K562 (cell line): ENCODE results near the gene WDR18. TPM values are rescaled to one million over a fixed set of nuclear protein-coding genes. Genes with fewer than 3 reads are reported as not detected.
A peak's percentile ranks its signal among the peaks of the same experiment; 100 is the strongest.

ENCODE experiments used
- ATAC-seq: fragments of 200-7000 bp; cut with Tn5 transposase; 3 replicates; pipeline ENCODE4 v1.9.1; 2020; ENCODE audit warnings: moderate library complexity
- BruUV-seq: library from RNA; stranded (reverse); fragments of 400-500 nt; replicated peaks from 2 replicates; lab custom pipeline; 2021; lab: Mats Ljungman, UMichigan
- CTCF ChIA-PET: fragments of 300-600 bp; formaldehyde crosslinking; extraction: SDS; loops from one replicate; lab custom pipeline; 2021; ENCODE audit warnings: low intra/inter-chr PET ratio; lab: Yijun Ruan, JAX
- POLR2A ChIA-PET: fragments of 300-600, 350-650 bp; sonication (Branson Sonifier 250); formaldehyde crosslinking; extraction: SDS; loops from one replicate; lab custom pipeline; 2021; ENCODE audit warnings: antibody characterized with exemption, inconsistent platforms; lab: Yijun Ruan, JAX
- DNase-seq, 4 experiments: peaks; one replicate each; pipeline versions ENCODE4 v3.0.0 to v3.0.0-alpha.2; 2011 to 2018; ENCODE audit warnings: low spot score in 3 of 4, mixed read lengths in 3 of 4; ENCODE audit errors: extremely low read depth in 1 of 4
- FAIRE-seq: peaks from 2 replicates; lab custom pipeline; 2011; peaks lifted over from hg19 to GRCh38; lab: Jason Lieb, UNC
- H2AFZ ChIP-seq: 2 replicates; pipeline ENCODE4 v1.6.0; 2011; ENCODE audit warnings: low read depth, low read length, control low read depth, inconsistent platforms
- H3K27ac ChIP-seq: fragments of 200-600 bp; 3 replicates; pipeline ENCODE4 v1.8.0; 2011; ENCODE audit warnings: low read depth, mild to moderate bottlenecking, control low read depth, inconsistent platforms, low read length, moderate library complexity, mixed read lengths; ENCODE audit errors: extremely low read depth
- H3K27me3 ChIP-seq, 2 experiments: fragments of 300-600 bp in 1 of 2; 2 replicates in 1 of 2; 3 replicates in 1 of 2; pipeline versions ENCODE4 v1.6.0 to v1.8.0; 2011; ENCODE audit warnings: inconsistent platforms in 2 of 2, low read length in 2 of 2, mild to moderate bottlenecking in 1 of 2, mixed read lengths in 1 of 2, moderate library complexity in 1 of 2; ENCODE audit not compliant: control insufficient read depth in 2 of 2, insufficient read depth in 2 of 2
- H3K36me3 ChIP-seq: fragments of 300-600 bp; 3 replicates; pipeline ENCODE4 v1.8.0; 2011; ENCODE audit warnings: mild to moderate bottlenecking, low read length, inconsistent platforms; ENCODE audit not compliant: control insufficient read depth, insufficient read depth
- H3K4me1 ChIP-seq, 2 experiments: fragments of 200-600 bp in 1 of 2; replicated peaks in 1 of 2; 2 replicates in 1 of 2; 3 replicates in 1 of 2; pipeline versions ENCODE4 v1.5.1 to v1.8.0; 2011; ENCODE audit warnings: inconsistent platforms in 2 of 2, low read length in 2 of 2, mild to moderate bottlenecking in 1 of 2, mixed read lengths in 1 of 2, moderate library complexity in 1 of 2; ENCODE audit not compliant: control insufficient read depth in 2 of 2, insufficient read depth in 2 of 2
- H3K4me2 ChIP-seq: 2 replicates; pipeline ENCODE4 v1.6.1; 2011; ENCODE audit warnings: low read length, control low read depth, inconsistent platforms, mixed read lengths; ENCODE audit not compliant: insufficient read depth
- H3K4me3 ChIP-seq: fragments of 200-600 bp; sonication (generic), shearing (Covaris generic); 2 replicates; pipeline ENCODE4 v1.5.1; 2016; ENCODE audit warnings: control low read depth, inconsistent platforms
- H3K79me2 ChIP-seq: fragments of 200-600 bp; 3 replicates; pipeline ENCODE4 v1.8.0; 2011; ENCODE audit warnings: low read length, inconsistent platforms; ENCODE audit not compliant: control insufficient read depth, insufficient read depth
- H3K9ac ChIP-seq, 2 experiments: 2 replicates each; pipeline versions ENCODE4 v1.6.0 to v1.6.1; 2011; ENCODE audit warnings: low read depth in 2 of 2, low read length in 2 of 2, control low read depth in 1 of 2, inconsistent platforms in 1 of 2, mild to moderate bottlenecking in 1 of 2, mixed read lengths in 1 of 2; ENCODE audit not compliant: insufficient read depth in 1 of 2
- H3K9me1 ChIP-seq: one replicate; pipeline ENCODE4 v1.6.0; 2011; ENCODE audit warnings: inconsistent platforms, mild to moderate bottlenecking, low read length, moderate library complexity; ENCODE audit not compliant: control insufficient read depth, insufficient read depth
- H3K9me3 ChIP-seq: replicated peaks from 2 replicates; pipeline ENCODE4 v1.5.1; 2011; ENCODE audit warnings: low read depth, low read length, inconsistent platforms; ENCODE audit not compliant: control insufficient read depth, insufficient read depth
- H4K20me1 ChIP-seq: replicated peaks from 2 replicates; pipeline ENCODE4 v1.6.1; 2011; ENCODE audit warnings: low read length, inconsistent platforms, mixed read lengths; ENCODE audit not compliant: control insufficient read depth, insufficient read depth
- BCOR ChIP-seq: fragments of 450-650 bp; IDR thresholded peaks from 2 replicates; pipeline ENCODE4 v1.6.1; 2016
- CEBPG ChIP-seq, 3 experiments: fragments of 200-800 bp in 1 of 3; sonication (Bioruptor generic) in 1 of 3; sonication (generic) in 1 of 3; formaldehyde crosslinking in 1 of 3; IDR thresholded peaks in 2 of 3; conservative IDR thresholded peaks in 1 of 3; 2 replicates each; pipeline versions ENCODE4 v1.6.1 to v1.8.0; 2016 to 2022; ENCODE audit warnings: missing compliant biosample characterization in 2 of 3, missing genetic modification characterization in 2 of 3, mild to moderate bottlenecking in 1 of 3, missing genetic modification reagents in 1 of 3
- CHAMP1 ChIP-seq: fragments of 450-650 bp; IDR thresholded peaks from 2 replicates; pipeline ENCODE4 v1.6.1; 2016; ENCODE audit warnings: mild to moderate bottlenecking
- ELF2 ChIP-seq: fragments of 250-450 bp; sonication (Bioruptor Pico); IDR thresholded peaks from 2 replicates; pipeline ENCODE4 v1.5.0; 2021; ENCODE audit warnings: mild to moderate bottlenecking
- L3MBTL2 ChIP-seq: fragments of 450-650 bp; IDR thresholded peaks from 2 replicates; pipeline ENCODE4 v1.6.1; 2016; ENCODE audit warnings: mild to moderate bottlenecking, moderate library complexity
- MXD1 ChIP-seq: fragments of 250-450 bp; sonication (Bioruptor Pico); IDR thresholded peaks from 2 replicates; pipeline ENCODE4 v1.8.0; 2021; ENCODE audit warnings: borderline replicate concordance, mild to moderate bottlenecking, moderate library complexity; ENCODE audit not compliant: poor library complexity, severe bottlenecking
- POLR2G ChIP-seq: fragments of 200-400 bp; formaldehyde crosslinking; IDR thresholded peaks from 2 replicates; pipeline ENCODE4 v1.6.1; 2017; ENCODE audit warnings: low read depth, mild to moderate bottlenecking, antibody characterized with exemption, low read length, moderate library complexity
- RBM25 ChIP-seq: fragments of 200-400 bp; formaldehyde crosslinking; IDR thresholded peaks from 2 replicates; pipeline ENCODE4 v1.6.1; 2018; ENCODE audit warnings: low read length, low read depth, moderate library complexity; ENCODE audit not compliant: severe bottlenecking
- YY1 ChIP-seq, 3 experiments: IDR thresholded peaks; 2 replicates each; pipeline ENCODE4 v1.6.1; 2011; ENCODE audit warnings: low read length in 2 of 3, mild to moderate bottlenecking in 2 of 3, moderate library complexity in 2 of 3, borderline replicate concordance in 1 of 3, control low read depth in 1 of 3, low read depth in 1 of 3; ENCODE audit not compliant: insufficient read depth in 3 of 3, insufficient replicate concordance in 2 of 3, control insufficient read depth in 1 of 3, insufficient read length in 1 of 3; ENCODE audit errors: extremely low read depth in 1 of 3
- ZBTB33 ChIP-seq: sonication (generic); formaldehyde crosslinking; IDR thresholded peaks from 2 replicates; pipeline ENCODE4 v1.8.1; 2023; ENCODE audit warnings: mild to moderate bottlenecking, missing genetic modification reagents
- ZNF696 ChIP-seq: fragments of 250-450 bp; sonication (Bioruptor Pico); conservative IDR thresholded peaks from 2 replicates; pipeline ENCODE4 v1.4.0; 2020; ENCODE audit warnings: mild to moderate bottlenecking, moderate library complexity
- WGBS: fragments of 100-300 bp; shearing (Covaris generic); methylation state at CpG from one replicate; pipeline ENCODE4 v1.1.6; 2016; ENCODE audit warnings: low coverage, mixed read lengths; ENCODE audit not compliant: insufficient coverage; ENCODE audit errors: missing lambda C conversion rate; 5-methylcytosine and 5-hydroxymethylcytosine counted together
- in situ Hi-C: fragments of 300-500 bp; cut with MboI; formaldehyde crosslinking; loops from 4 replicates; pipeline ENCODE4 v1.15.0; 2018; ENCODE audit warnings: inconsistent platforms, mixed read lengths
- intact Hi-C: fragments of 100-400 bp; cut with micrococcal nuclease; formaldehyde crosslinking; loops from 2 replicates; pipeline ENCODE4 v1.14.2; 2022
- polyA plus RNA-seq, 8 experiments: library from polyadenylated mRNA; depleted of rRNA in 4 of 8; stranded (reverse) in 5 of 8; unstranded in 3 of 8; fragments of >200 nt; fragmentation: Nextera tagmentation in 2 of 8; fragmentation: Illumina TruSeq in 1 of 8; extraction: Ambion mirVana in 2 of 8; extraction: Trizol in 1 of 8; gene quantifications; 2 replicates each; pipeline versions ENCODE4 v1.2.1 to v1.2.3, GENCODE V29; 2011 to 2014; ENCODE audit warnings: inconsistent platforms in 1 of 8, missing spikeins in 1 of 8
- total RNA-seq, 7 experiments: library from RNA; depleted of rRNA in 6 of 7; stranded (reverse); fragments of >200 nt in 6 of 7; fragmentation: Illumina TruSeq in 2 of 7; extraction: Trizol in 2 of 7; gene quantifications; 2 replicates each; pipeline versions ENCODE4 v1.2.1 to v1.2.3, GENCODE V29; 2011 to 2021; ENCODE audit warnings: low replicate concordance in 1 of 7

The WDR18 gene
- total and polyA plus RNA-seq, 9 of the 15 experiments (the other 6 are each of a cell fraction or from before 2014, with no cell fraction given) = 0.65 to 181 (median 30.1) TPM

GRCh38 chr19:964761-965694, 19.1 kb upstream of the WDR18 start (continued):
- peak; percentile 37; the same call in 1 of the 2 replicates for TF ChIP-seq L3MBTL2
- TF ChIP-seq, all 486 proteins: peak for 23

- FAIRE-seq (no peak), DNase-seq (no peak), ATAC-seq (no peak)
- 91% methylated on average over 15 of the region's 17 CpGs for WGBS
- Histone ChIP-seq H3K4me2 (no peak overlapping the region), H4K20me1 (no peaks in the 10 kb centered on the region), H3K79me2 (peaks cover 20% of the 10 kb centered on the region), H3K9ac (no peak overlapping the region), H3K9me3 (peaks cover 32% of the 10 kb centered on the region), H3K27me3 (no peaks in the 10 kb centered on the region), H3K36me3 (peaks cover 82% of the 10 kb centered on the region), H3K4me1 (peaks cover 15 to 35% of the 10 kb centered on the region in 2 experiments), H2AFZ (no peak overlapping the region), H3K4me3 (no peak overlapping the region), H3K27ac (no peak overlapping the region), H3K9me1 (no peaks in the 10 kb centered on the region)
- ChIA-PET POLR2A (interaction anchor here (0.7 kb wide), 1 partner anchor 11 kb away, joined by 3 read pairs; no protein-coding TSS in a partner anchor), CTCF (no interaction called here)
- intact Hi-C loops (no loop called here), in situ Hi-C loops (no loop called here)
- BruUV-seq = no TSS peak
- TF ChIP-seq CHAMP1 = peak; percentile 93
- peak; percentile 56; the same call in 1 of the 2 replicates for TF ChIP-seq CEBPG (CRISPR knock-in tag; IDR thresholded peaks at IDR 0.05)
- no peak for TF ChIP-seq CEBPG (tag; conservative IDR thresholded peaks at IDR 0.05 in 1 of 2, IDR thresholded peaks at IDR 0.05 in 1 of 2)
- no peak for TF ChIP-seq MXD1 (CRISPR knock-in tag)
- peak; percentile 65 for TF ChIP-seq POLR2G
- TF ChIP-seq YY1 (IDR thresholded peaks at IDR 0.05; ENCODE audit: borderline replicate concordance in 1 of 3, control insufficient read depth in 1 of 3, extremely low read depth in 1 of 3, insufficient read depth in 3 of 3, insufficient read length in 1 of 3, insufficient replicate concordance in 2 of 3, low read depth in 1 of 3, low read length in 2 of 3) = peak in 1 of 3 experiments; percentile 6
- TF ChIP-seq ZNF696 (CRISPR knock-in tag) = no peak
- peak; percentile 96 for TF ChIP-seq ZBTB33 (CRISPR knock-in tag)
- peak; percentile 85 for TF ChIP-seq BCOR
- TF ChIP-seq RBM25 = peak; percentile 24
- TF ChIP-seq ELF2 (CRISPR knock-in tag) = no peak
These were observed 17.6 kb upstream of the WDR18 start for GRCh38 chr19:966485-967088.
